DND-41 (cell line): ENCODE measurements around the gene QSOX2.

Source experiments
- ATAC-seq: fragments of 200-7000 bp; cut with Tn5 transposase; 3 replicates; pipeline ENCODE4 v1.9.1; 2021; ENCODE audit warnings: low read depth; ENCODE audit not compliant: insufficient read depth
- DNase-seq: peaks from one replicate; pipeline ENCODE4 v3.0.0-alpha.2; 2020
- H2AFZ ChIP-seq: 2 replicates; pipeline ENCODE4 v1.6.0; 2012; ENCODE audit warnings: low read depth, low read length
- H3K27ac ChIP-seq: 2 replicates; pipeline ENCODE4 v1.5.1; 2012; ENCODE audit warnings: low read length, inconsistent platforms
- H3K27me3 ChIP-seq: fragments of 200-600 bp; sonication (generic); 2 replicates; pipeline ENCODE4 v1.6.0; 2012; ENCODE audit warnings: low read length, mild to moderate bottlenecking, inconsistent platforms; ENCODE audit not compliant: insufficient read depth, poor library complexity
- H3K36me3 ChIP-seq: 2 replicates; pipeline ENCODE4 v1.5.1; 2012; ENCODE audit warnings: low read length, inconsistent platforms; ENCODE audit not compliant: insufficient read depth
- H3K4me1 ChIP-seq: 2 replicates; pipeline ENCODE4 v1.5.1; 2012; ENCODE audit warnings: mild to moderate bottlenecking, low read length; ENCODE audit not compliant: insufficient read depth
- H3K4me2 ChIP-seq: 2 replicates; pipeline ENCODE4 v1.6.0; 2012; ENCODE audit warnings: mild to moderate bottlenecking, moderate library complexity, low read length, inconsistent platforms; ENCODE audit not compliant: insufficient read depth
- H3K4me3 ChIP-seq, 2 experiments: fragments of 200-600 bp in 1 of 2; shearing (Covaris generic) in 1 of 2; 2 replicates each; pipeline ENCODE4 v1.5.1; 2012 to 2016; ENCODE audit warnings: inconsistent platforms in 2 of 2, low read length in 2 of 2, mild to moderate bottlenecking in 2 of 2, low read depth in 1 of 2, moderate library complexity in 1 of 2
- H3K79me2 ChIP-seq: 2 replicates; pipeline ENCODE4 v1.6.0; 2012; ENCODE audit warnings: low read length, inconsistent platforms; ENCODE audit not compliant: insufficient read depth
- H3K9ac ChIP-seq: 2 replicates; pipeline ENCODE4 v1.6.0; 2012; ENCODE audit warnings: low read depth, mild to moderate bottlenecking, inconsistent platforms, low read length, moderate library complexity
- H3K9me3 ChIP-seq: 2 replicates; pipeline ENCODE4 v1.5.1; 2012; ENCODE audit warnings: low read length, moderate library complexity, mild to moderate bottlenecking, inconsistent platforms; ENCODE audit not compliant: insufficient read depth, severe bottlenecking
- H4K20me1 ChIP-seq: 2 replicates; pipeline ENCODE4 v1.6.0; 2012; ENCODE audit warnings: low read length; ENCODE audit not compliant: insufficient read depth
- EZH2 ChIP-seq: IDR thresholded peaks from 3 replicates; pipeline ENCODE4 v1.6.1; 2012; ENCODE audit warnings: borderline replicate concordance, low read depth, mild to moderate bottlenecking, moderate library complexity, low read length, inconsistent platforms; ENCODE audit not compliant: severe bottlenecking
- TF ChIP-seq, protein P1 (sequence below): IDR thresholded peaks from 2 replicates; pipeline ENCODE4 v1.5.1; 2012; ENCODE audit warnings: borderline replicate concordance, low read length, moderate library complexity, mild to moderate bottlenecking; ENCODE audit not compliant: poor library complexity, severe bottlenecking; ENCODE audit errors: extremely low read depth

QSOX2 gene

GRCh38 chr9:136190656-136191055 is 55.0 kb downstream of the QSOX2 start:
- Histone ChIP-seq H3K4me2 (no peak overlapping the region), H3K79me2 (no peaks in the 10 kb centered on the region), H2AFZ (no peak overlapping the region), H3K9ac (no peak overlapping the region), H4K20me1 (no peaks in the 10 kb centered on the region), H3K4me1 (no peaks in the 10 kb centered on the region), H3K27ac (no peak overlapping the region), H3K27me3 (no peaks in the 10 kb centered on the region), H3K9me3 (no peaks in the 10 kb centered on the region), H3K36me3 (no peaks in the 10 kb centered on the region), H3K4me3 (no peak overlapping the region)
- DNase-seq (no peak), ATAC-seq (no peak)
- TF ChIP-seq EZH2 = no peak
- TF ChIP-seq, protein P1, sequence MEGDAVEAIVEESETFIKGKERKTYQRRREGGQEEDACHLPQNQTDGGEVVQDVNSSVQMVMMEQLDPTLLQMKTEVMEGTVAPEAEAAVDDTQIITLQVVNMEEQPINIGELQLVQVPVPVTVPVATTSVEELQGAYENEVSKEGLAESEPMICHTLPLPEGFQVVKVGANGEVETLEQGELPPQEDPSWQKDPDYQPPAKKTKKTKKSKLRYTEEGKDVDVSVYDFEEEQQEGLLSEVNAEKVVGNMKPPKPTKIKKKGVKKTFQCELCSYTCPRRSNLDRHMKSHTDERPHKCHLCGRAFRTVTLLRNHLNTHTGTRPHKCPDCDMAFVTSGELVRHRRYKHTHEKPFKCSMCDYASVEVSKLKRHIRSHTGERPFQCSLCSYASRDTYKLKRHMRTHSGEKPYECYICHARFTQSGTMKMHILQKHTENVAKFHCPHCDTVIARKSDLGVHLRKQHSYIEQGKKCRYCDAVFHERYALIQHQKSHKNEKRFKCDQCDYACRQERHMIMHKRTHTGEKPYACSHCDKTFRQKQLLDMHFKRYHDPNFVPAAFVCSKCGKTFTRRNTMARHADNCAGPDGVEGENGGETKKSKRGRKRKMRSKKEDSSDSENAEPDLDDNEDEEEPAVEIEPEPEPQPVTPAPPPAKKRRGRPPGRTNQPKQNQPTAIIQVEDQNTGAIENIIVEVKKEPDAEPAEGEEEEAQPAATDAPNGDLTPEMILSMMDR = no peak

DNA sequence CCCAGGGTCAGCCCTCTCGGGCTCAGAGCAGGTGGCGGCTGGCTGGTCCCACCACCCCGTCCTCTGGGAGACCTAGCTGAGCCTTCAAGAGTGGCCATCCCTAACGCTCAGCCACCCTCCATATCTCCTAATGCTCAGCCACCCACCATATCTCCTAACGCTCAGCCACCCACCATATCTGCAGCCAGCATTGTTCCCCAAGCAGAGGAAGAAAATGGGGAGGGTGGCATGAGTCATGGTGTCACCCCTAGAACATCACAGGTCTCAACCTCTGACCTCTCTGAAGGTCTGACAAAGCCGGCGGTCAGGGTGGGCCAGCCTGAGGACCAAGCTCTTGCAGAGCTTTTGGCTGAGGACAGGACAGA is 55.4 kb downstream of the QSOX2 start:
- H2AFZ ChIP-seq = no peak overlapping the region
- DNase-seq (no peak), ATAC-seq (no peak)
- no peaks in the 10 kb centered on the region for H3K36me3 ChIP-seq
- no peak overlapping the region for H3K27ac ChIP-seq
- H3K4me1 ChIP-seq = no peaks in the 10 kb centered on the region
- no peaks in the 10 kb centered on the region for H4K20me1 ChIP-seq
- H3K9me3 ChIP-seq = no peaks in the 10 kb centered on the region
- no peaks in the 10 kb centered on the region for H3K79me2 ChIP-seq
- H3K9ac ChIP-seq = no peak overlapping the region
- H3K27me3 ChIP-seq = no peaks in the 10 kb centered on the region
- no peak overlapping the region for H3K4me3 ChIP-seq
- no peak for TF ChIP-seq EZH2
- TF ChIP-seq, protein P1 = no peak
- H3K4me2 ChIP-seq = no peak overlapping the region

DNA sequence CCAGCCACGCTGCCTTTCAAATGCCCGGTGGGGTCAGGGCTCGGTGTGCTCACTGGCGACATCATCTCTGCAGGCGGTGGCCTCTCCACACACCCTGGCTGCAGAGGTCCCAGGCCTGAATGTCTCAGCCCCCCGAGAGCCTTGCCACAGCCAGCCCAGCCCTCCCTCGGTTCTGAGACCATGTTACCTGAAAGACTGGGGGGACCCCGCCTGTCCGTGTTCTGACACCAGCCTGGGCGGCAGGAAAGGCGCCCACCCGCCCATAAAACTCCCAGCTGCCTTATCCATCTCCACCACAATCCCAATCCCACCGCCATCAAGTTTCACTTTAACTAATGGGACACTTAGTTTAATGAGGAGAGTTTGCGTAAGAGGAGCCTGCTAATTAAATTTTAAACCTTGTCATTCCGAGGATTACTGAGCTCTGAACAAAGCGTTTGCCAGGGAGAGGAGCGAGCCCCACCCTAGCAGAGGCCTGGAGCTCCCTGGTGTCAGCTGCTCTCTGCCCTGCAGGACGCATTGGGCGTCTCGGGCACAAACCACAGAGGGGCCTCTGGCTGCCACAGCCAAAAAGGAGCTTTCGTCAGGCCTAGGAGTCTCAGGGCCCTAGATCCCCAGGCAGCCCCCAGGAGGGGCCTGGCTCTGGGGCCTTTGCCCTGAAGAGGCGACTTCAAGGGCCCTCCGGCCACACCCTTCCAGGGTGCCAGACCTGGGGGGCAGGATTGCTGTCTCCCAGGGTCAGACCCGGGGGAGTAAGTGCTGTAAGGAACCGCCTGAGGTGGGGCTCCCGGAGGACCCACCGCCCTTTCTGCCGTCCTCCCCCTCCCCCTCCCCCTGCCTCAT is 56.0 kb downstream of the QSOX2 start:
- no peak overlapping the region for H2AFZ ChIP-seq
- H3K9ac ChIP-seq = no peak overlapping the region
- H4K20me1 ChIP-seq = no peaks in the 10 kb centered on the region
- ATAC-seq (no peak), DNase-seq (no peak)
- no peak overlapping the region for H3K27ac ChIP-seq
- no peaks in the 10 kb centered on the region for H3K79me2 ChIP-seq
- TF ChIP-seq, protein P1 = no peak
- TF ChIP-seq EZH2 = no peak
- H3K36me3 ChIP-seq = no peaks in the 10 kb centered on the region
- H3K27me3 ChIP-seq = peaks cover 4% of the 10 kb centered on the region
- no peaks in the 10 kb centered on the region for H3K4me1 ChIP-seq
- no peaks in the 10 kb centered on the region for H3K9me3 ChIP-seq
- no peak overlapping the region for H3K4me3 ChIP-seq
- H3K4me2 ChIP-seq = no peak overlapping the region
